Ovary (tissue), 9 donors: ENCODE measurements around the gene CWC27. TPM values are rescaled to one million over a fixed set of nuclear protein-coding genes. Genes with fewer than 3 reads are reported as not detected.

Source experiments
- DNase-seq, 5 donors: peaks; one replicate each; pipeline ENCODE4 v3.0.0-alpha.2; 2019 to 2020
- H3K27ac ChIP-seq, 2 donors: fragments of 200-600 bp; one replicate each; pipeline versions ENCODE4 v1.5.1 to v1.8.0; 2019 to 2022
- H3K27me3 ChIP-seq: fragments of 200-600 bp; one replicate; pipeline ENCODE4 v1.8.0; 2022
- H3K36me3 ChIP-seq: fragments of 200-600 bp; sonication (generic); one replicate; pipeline ENCODE4 v1.5.1; 2019
- H3K4me1 ChIP-seq: one replicate; pipeline ENCODE4 v1.8.1; 2013; ENCODE audit warnings: mild to moderate bottlenecking, moderate library complexity; ENCODE audit not compliant: insufficient read depth
- H3K4me3 ChIP-seq: fragments of 200-600 bp; sonication (generic); one replicate; pipeline ENCODE4 v1.5.1; 2017
- H3K9me3 ChIP-seq, 2 donors: fragments of 200-600 bp in 1 of 2; sonication (generic) in 1 of 2; one replicate each; pipeline versions ENCODE4 v1.5.1 to v1.8.1; 2013 to 2019; ENCODE audit warnings: mild to moderate bottlenecking in 1 of 2, moderate library complexity in 1 of 2
- EP300 ChIP-seq: sonication (generic); formaldehyde crosslinking; IDR thresholded peaks from one replicate; pipeline ENCODE4 v1.6.1; 2017; ENCODE audit warnings: antibody characterized with exemption
- POLR2A ChIP-seq: fragments of 450-650 bp; IDR thresholded peaks from one replicate; pipeline ENCODE4 v1.6.1; 2017; ENCODE audit warnings: antibody characterized with exemption, mild to moderate bottlenecking, moderate library complexity
- WGBS, 3 donors: extraction: QIAGEN DNeasy Blood & Tissue Kit in 1 of 3; methylation state at CpG; one replicate each; pipeline versions ENCODE4 v1.1.5 to v1.1.7; 2013 to 2017; 5-methylcytosine and 5-hydroxymethylcytosine counted together
- intact Hi-C, 4 donors: fragments of 100-400 bp; cut with DNase I; formaldehyde crosslinking; loops; one replicate each; pipeline versions ENCODE4 v1.11.0 to v1.15.1; 2022 to 2023
- polyA plus RNA-seq, 2 donors: library from polyadenylated mRNA; stranded (reverse); fragments of 200-250 nt in 1 of 2; fragments of 350-450 nt in 1 of 2; fragmentation: Illumina TruSeq in 1 of 2; extraction: RNeasy Lipid Tissue Mini Kit (QIAGEN cat#74804) in 1 of 2; gene quantifications; one replicate each; pipeline ENCODE4 v1.2.3, GENCODE V29; 2013 to 2014
- total RNA-seq, 7 donors: library from RNA; depleted of rRNA in 2 of 7; stranded (reverse); fragments of >200 nt in 2 of 7; fragmentation: NEBNext Ultra II Directional in 3 of 7; extraction: Animal tissue kit (Norgen Biotek cat#: 25700) in 3 of 7; gene quantifications; one replicate each; pipeline versions ENCODE4 v1.1.0 to v1.2.4, GENCODE V29; 2016 to 2023
- TF ChIP-seq, protein P1 (sequence below), 3 donors: fragments of 450-650 bp in 2 of 3; fragments of 200-600 bp in 1 of 3; IDR thresholded peaks; one replicate each; pipeline versions ENCODE4 v1.5.1 to v1.8.0; 2016 to 2022; ENCODE audit warnings: antibody characterized with exemption in 3 of 3, mild to moderate bottlenecking in 1 of 3
- donor health status: DM: no; HTN: no; CAD: no; lungs with moderate emphysema.
- donor health status: DM: no; HTN: no; CAD: no.
- donor health status: Bipolar disorder and iron deficiency.
- donor health status: DM: yes; HTN: yes; CAD: no.
- donor health status: DM: no; HTN: no; CAD: no.
- donor health status: DM: yes; HTN: yes; CAD: no.

Gene CWC27
- total and polyA plus RNA-seq, 9 donors: 10.0 to 23.1 (median 18.9) TPM

DNA sequence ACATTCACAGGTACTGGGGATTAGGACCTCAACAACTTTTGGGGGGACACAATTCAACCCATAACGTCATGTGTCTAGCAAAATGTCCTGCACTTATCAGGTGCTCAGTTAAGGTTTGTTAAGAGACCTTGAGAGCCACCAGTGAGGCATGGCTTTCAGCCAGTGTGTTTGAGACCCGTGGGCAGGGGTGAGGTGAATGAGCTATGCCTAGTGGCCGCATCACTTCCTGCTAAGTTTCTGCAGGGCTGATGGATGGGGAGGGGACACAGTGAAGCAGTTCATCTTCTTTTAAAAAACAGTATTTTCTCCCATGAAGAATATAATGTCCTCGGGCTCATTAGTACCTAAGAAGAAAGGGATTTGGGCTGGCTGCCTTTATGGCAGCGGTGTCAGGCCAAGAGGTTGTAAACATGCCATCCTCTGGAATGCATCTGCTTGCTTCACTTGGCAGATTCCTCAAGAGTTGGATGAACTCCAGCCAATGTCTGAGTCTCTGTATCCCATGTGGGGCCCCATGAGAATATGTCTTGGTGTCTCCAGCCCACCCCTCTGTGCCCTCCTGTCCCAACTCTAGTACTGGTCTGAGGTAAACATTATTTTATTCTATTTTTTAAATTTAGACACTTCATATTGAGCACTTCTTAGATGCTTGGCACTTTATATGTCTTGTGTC lies 282.2 kb downstream of the CWC27 start:
- intact Hi-C loops: no loop called here
- no peak for DNase-seq

DNA sequence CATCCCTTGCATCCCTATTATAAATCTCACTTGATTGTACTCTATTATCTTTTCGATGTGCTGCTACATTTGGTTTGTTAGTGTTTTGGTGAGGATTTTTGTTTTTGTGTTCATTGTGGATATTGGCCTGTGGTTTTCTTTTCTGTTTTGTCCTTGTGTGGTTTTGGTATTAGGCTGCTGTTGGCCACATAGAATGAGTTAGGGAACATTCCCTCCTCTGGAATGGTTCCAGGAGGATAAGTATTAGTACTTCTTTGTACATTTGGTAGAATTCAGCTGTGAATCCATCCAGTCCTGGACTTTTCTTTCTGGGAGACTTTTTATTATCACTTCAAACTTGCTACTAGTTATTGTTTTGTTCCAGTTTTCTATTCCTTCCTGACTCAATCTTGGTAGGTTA lies 287.2 kb downstream of the CWC27 start:
- TF ChIP-seq POLR2A (no peak), EP300 (no peak)
- TF ChIP-seq, protein P1, sequence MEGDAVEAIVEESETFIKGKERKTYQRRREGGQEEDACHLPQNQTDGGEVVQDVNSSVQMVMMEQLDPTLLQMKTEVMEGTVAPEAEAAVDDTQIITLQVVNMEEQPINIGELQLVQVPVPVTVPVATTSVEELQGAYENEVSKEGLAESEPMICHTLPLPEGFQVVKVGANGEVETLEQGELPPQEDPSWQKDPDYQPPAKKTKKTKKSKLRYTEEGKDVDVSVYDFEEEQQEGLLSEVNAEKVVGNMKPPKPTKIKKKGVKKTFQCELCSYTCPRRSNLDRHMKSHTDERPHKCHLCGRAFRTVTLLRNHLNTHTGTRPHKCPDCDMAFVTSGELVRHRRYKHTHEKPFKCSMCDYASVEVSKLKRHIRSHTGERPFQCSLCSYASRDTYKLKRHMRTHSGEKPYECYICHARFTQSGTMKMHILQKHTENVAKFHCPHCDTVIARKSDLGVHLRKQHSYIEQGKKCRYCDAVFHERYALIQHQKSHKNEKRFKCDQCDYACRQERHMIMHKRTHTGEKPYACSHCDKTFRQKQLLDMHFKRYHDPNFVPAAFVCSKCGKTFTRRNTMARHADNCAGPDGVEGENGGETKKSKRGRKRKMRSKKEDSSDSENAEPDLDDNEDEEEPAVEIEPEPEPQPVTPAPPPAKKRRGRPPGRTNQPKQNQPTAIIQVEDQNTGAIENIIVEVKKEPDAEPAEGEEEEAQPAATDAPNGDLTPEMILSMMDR (IDR thresholded peaks at IDR 0.05): no peak
- 60 to 72% (median 60%) methylated on average over 1 of the region's 1 CpG for WGBS, 3 donors
- Histone ChIP-seq H3K4me3 (no peak overlapping the region), H3K9me3 (no peaks in the 10 kb centered on the region), H3K27me3 (no peaks in the 10 kb centered on the region), H3K36me3 (no peaks in the 10 kb centered on the region), H3K27ac (no peak overlapping the region), H3K4me1 (no peaks in the 10 kb centered on the region)
- intact Hi-C loops: no loop called here
- no peak for DNase-seq

More for the DNA sequence above, 282.2 kb downstream of the CWC27 start:
- Histone ChIP-seq H3K9me3 (no peaks in the 10 kb centered on the region), H3K27ac (no peak overlapping the region), H3K4me3 (no peak overlapping the region), H3K36me3 (no peaks in the 10 kb centered on the region), H3K27me3 (no peaks in the 10 kb centered on the region), H3K4me1 (no peaks in the 10 kb centered on the region)
- TF ChIP-seq EP300: no peak
- 50 to 58% (median 53%) methylated on average over 5 of the region's 5 CpGs for WGBS, 3 donors

DNA sequence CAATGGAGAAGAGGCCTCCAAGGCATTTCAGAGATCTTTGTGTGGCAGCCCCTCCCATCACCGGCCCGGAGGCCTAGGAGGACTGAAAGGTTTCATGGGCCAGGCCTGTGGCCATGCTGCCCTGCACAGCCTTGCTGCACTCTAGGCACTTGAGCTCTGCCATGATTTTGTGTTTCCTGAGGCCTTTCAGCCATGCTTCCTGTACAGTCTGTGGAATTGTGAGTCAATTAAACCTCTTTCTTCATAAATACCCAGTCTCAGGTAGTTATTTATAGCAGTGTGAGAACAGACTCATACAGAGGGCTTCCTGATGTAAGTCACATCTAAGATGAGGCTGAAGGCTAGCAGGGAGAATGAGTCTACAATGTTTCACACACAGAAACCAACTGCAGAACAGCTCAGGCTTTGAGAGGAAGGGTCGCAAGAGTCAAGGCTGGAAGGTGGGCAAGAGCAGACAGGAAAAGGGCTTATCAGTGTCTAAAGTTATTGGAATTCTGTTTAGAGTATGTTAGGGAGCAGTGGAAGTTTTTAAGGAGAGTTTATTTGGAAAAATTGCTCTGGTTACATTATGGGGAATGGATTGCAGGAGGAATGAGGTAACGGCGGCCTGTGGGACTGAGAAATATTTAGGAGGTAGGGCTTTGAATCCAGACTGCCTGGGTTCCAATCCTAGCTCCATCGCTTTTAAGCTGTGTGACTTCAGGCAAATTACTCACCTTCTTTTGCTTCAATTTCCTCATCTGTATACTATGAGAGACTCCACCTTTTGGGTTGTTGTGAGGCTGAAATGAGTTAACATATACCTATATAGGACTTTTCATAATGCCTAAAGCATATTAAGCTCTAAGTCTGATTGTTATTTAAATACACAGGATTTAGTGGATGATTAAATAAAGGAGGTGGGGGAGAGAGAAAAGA lies 291.2 kb downstream of the CWC27 start:
- no peak overlapping the region for H3K27ac ChIP-seq
- WGBS, 3 donors: 80 to 89% (median 82%) methylated on average over 6 of the region's 6 CpGs
- no peak for DNase-seq

DNA sequence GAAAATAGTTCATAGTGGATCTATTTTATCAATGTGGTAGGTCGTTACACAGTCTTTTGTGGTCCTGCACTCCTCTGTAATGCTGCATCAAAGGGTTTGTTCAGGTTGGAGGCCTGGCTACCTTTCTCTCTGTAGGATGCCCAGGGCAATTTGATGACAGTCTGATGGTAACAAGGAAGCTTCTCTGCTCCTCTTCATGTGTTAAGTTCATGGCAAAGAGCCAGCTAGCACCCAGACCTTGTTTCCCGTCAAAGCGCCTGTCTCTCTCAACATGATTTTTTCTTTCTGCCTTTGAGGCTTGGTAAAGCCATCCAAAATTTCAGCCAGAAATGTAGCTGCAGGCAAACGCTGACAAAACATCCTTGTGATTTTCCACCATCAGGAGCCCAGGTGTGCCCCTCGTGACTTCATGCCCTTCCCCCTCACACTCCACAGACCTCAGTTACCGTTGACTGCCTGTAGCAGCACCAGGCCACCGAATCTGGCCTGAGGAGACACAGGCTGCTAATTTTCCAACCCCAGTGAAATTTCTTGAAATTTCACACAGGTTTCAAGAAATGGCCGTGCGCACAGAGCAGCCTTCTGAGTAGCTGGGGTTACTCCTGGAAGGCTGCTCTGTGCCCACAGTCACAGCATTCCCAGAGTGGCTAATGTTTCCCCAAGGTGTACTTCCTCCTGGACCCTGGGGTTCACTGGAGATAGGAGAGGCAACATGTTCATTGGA lies 292.7 kb downstream of the CWC27 start:
- no peak for TF ChIP-seq POLR2A
- TF ChIP-seq, protein P1 (IDR thresholded peaks at IDR 0.05): no peak
- no peak for TF ChIP-seq EP300
- no peaks in the 10 kb centered on the region for H3K9me3 ChIP-seq
- no peak overlapping the region for H3K4me3 ChIP-seq
- no peak for DNase-seq
- H3K27me3 ChIP-seq: no peaks in the 10 kb centered on the region
- no peak overlapping the region for H3K27ac ChIP-seq
- 80 to 83% (median 81%) methylated on average over 9 of the region's 9 CpGs for WGBS, 3 donors
- no peaks in the 10 kb centered on the region for H3K4me1 ChIP-seq
- no peaks in the 10 kb centered on the region for H3K36me3 ChIP-seq
- intact Hi-C loops: no loop called here

More for the DNA sequence above, 291.2 kb downstream of the CWC27 start:
- H3K27me3 ChIP-seq: no peaks in the 10 kb centered on the region
- no peak for TF ChIP-seq EP300
- no peak for TF ChIP-seq POLR2A
- TF ChIP-seq, protein P1 (IDR thresholded peaks at IDR 0.05): no peak
- no peak overlapping the region for H3K4me3 ChIP-seq
- H3K36me3 ChIP-seq: no peaks in the 10 kb centered on the region
- H3K4me1 ChIP-seq: no peaks in the 10 kb centered on the region
- intact Hi-C loops: no loop called here
- no peaks in the 10 kb centered on the region for H3K9me3 ChIP-seq
